ENCODE measurements around the gene IDUA.

DNA sequence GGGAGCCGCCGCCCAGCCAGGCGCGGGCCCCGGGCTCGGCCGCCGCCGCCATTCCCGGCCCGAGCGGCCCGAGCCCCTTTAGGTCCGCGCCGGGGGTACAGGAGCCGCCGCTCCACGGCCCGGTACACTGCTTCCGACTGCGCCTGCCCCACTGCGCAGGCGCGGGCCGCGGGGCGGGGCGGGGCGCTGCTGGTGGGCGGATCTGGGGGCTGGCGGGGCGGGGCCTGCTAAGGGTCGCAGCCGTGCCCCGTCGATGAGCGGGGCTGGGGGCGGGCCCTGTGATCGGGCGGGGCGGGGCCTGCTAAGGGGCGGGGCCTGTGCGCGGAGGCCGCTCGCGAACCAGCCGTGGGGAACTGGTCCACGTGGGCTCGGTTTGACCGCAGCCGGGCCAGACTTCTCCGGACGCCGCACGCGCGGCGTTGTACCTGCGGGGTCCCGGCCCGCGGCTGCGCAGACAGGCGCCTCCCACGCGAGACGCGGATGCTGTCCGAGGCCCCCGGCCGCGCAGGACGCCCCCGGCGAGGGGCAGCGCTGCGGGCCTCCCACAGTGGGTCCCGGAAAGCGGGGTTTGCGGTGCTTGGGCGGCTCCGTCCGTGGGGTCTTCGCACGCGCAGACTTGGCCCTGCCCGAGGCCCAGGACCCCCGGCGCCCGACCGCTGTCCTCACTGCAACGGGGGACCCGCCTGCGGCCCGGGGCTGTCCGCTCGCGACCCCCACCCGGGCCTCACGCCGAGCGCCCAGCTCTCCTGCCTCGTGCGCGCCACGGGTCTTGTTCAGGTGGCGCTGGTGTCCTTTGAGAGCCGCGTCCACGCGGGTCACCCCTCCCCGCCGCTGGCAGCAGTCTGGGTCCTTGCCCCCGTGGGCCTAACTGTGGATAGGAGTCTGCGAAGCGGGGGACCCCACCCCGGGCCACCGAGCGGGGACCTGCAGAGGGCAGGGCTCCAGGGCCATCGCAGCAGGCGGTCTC lies 13.1 kb upstream of the IDUA start, which contains the start of gene DGKQ:
- TF ChIP-seq, protein P1, sequence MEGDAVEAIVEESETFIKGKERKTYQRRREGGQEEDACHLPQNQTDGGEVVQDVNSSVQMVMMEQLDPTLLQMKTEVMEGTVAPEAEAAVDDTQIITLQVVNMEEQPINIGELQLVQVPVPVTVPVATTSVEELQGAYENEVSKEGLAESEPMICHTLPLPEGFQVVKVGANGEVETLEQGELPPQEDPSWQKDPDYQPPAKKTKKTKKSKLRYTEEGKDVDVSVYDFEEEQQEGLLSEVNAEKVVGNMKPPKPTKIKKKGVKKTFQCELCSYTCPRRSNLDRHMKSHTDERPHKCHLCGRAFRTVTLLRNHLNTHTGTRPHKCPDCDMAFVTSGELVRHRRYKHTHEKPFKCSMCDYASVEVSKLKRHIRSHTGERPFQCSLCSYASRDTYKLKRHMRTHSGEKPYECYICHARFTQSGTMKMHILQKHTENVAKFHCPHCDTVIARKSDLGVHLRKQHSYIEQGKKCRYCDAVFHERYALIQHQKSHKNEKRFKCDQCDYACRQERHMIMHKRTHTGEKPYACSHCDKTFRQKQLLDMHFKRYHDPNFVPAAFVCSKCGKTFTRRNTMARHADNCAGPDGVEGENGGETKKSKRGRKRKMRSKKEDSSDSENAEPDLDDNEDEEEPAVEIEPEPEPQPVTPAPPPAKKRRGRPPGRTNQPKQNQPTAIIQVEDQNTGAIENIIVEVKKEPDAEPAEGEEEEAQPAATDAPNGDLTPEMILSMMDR (IDR thresholded peaks at IDR 0.05): no peak
- no peak for TF ChIP-seq POLR2A (IDR thresholded peaks at IDR 0.05)
- no peak for TF ChIP-seq EP300 (IDR thresholded peaks at IDR 0.05)
- TF ChIP-seq POLR2AphosphoS5 (IDR thresholded peaks at IDR 0.05): no peak
